B cell (primary cell): ENCODE data around the gene TLK1. TPM values are rescaled to one million over a fixed set of nuclear protein-coding genes. Genes with fewer than 3 reads are reported as not detected.

ENCODE experiments used
- ATAC-seq: fragments of 200-7000 bp; cut with Tn5 transposase; one replicate; pipeline ENCODE4 v1.10.0; 2021; ENCODE audit warnings: low read depth, mild to moderate bottlenecking, moderate number of reproducible peaks, moderate library complexity
- CTCF ChIA-PET: fragments of 350-600 bp; sonication (Branson Sonifier 250); formaldehyde crosslinking; loops from one replicate; lab custom pipeline; 2021; ENCODE audit warnings: antibody characterized with exemption, inconsistent platforms; lab: Charles Lee
- POLR2A ChIA-PET: fragments of 350-600 bp; sonication (Branson Sonifier 250); formaldehyde crosslinking; loops from one replicate; lab custom pipeline; 2021; ENCODE audit warnings: antibody characterized with exemption; lab: Charles Lee
- DNase-seq: peaks from one replicate; pipeline ENCODE4 v3.0.0; 2013
- H2AFZ ChIP-seq: 2 replicates; pipeline ENCODE4 v1.6.1; 2012; ENCODE audit warnings: mild to moderate bottlenecking, low read depth, low read length; ENCODE audit not compliant: insufficient read depth, poor library complexity, severe bottlenecking
- H3K27ac ChIP-seq, 2 donors: 1 replicate in 1 of 2; 2 replicates in 1 of 2; pipeline ENCODE4 v1.5.1; 2012 to 2013; ENCODE audit warnings: low read length in 2 of 2, mild to moderate bottlenecking in 2 of 2, moderate library complexity in 1 of 2
- H3K27me3 ChIP-seq, 4 experiments: fragments of 200-600 bp in 1 of 4; sonication (generic) in 1 of 4; replicated peaks in 1 of 4; 1 replicate in 2 of 4; 2 replicates in 2 of 4; pipeline versions ENCODE4 v1.6.1 to v1.7.0; 2013 to 2016; ENCODE audit warnings: low read length in 3 of 4, mild to moderate bottlenecking in 2 of 4, mixed read lengths in 1 of 4, moderate library complexity in 1 of 4; ENCODE audit not compliant: insufficient read depth in 4 of 4, control insufficient read depth in 3 of 4; ENCODE audit errors: control extremely low read depth in 1 of 4
- H3K36me3 ChIP-seq, 2 experiments: replicated peaks in 1 of 2; 1 replicate in 1 of 2; 2 replicates in 1 of 2; pipeline versions ENCODE4 v1.6.1 to v1.7.1; 2013; ENCODE audit warnings: low read length in 1 of 2; ENCODE audit not compliant: insufficient read depth in 2 of 2, control insufficient read depth in 1 of 2; ENCODE audit errors: control extremely low read depth in 1 of 2, extremely low read depth in 1 of 2
- H3K4me1 ChIP-seq, 2 donors: fragments of 200-600 bp in 1 of 2; sonication (generic) in 1 of 2; 1 replicate in 1 of 2; 2 replicates in 1 of 2; pipeline versions ENCODE4 v1.5.1 to v1.6.1; 2013 to 2017; ENCODE audit warnings: low read length in 2 of 2; ENCODE audit not compliant: control insufficient read depth in 2 of 2, insufficient read depth in 2 of 2
- H3K4me2 ChIP-seq: replicated peaks from 2 replicates; pipeline ENCODE3; 2012; ENCODE audit warnings: mild to moderate bottlenecking, low read depth, low read length; ENCODE audit not compliant: poor library complexity, severe bottlenecking
- H3K4me3 ChIP-seq, 5 experiments: fragments of 200-600 bp in 1 of 5; sonication (generic) in 1 of 5; 1 replicate in 3 of 5; 2 replicates in 2 of 5; pipeline versions ENCODE4 v1.5.1 to v1.7.0; 2011 to 2016; ENCODE audit warnings: low read length in 4 of 5, mild to moderate bottlenecking in 4 of 5, low read depth in 2 of 5, control low read depth in 1 of 5, moderate library complexity in 1 of 5; ENCODE audit not compliant: insufficient read depth in 1 of 5; ENCODE audit errors: control extremely low read depth in 1 of 5, extremely low read depth in 1 of 5
- H3K79me2 ChIP-seq: fragments of 200-600 bp; sonication (generic); one replicate; pipeline ENCODE4 v1.6.0; 2016; ENCODE audit warnings: low read length; ENCODE audit not compliant: control insufficient read depth, insufficient read depth
- H3K9ac ChIP-seq: fragments of 200-600 bp; sonication (generic); 2 replicates; pipeline ENCODE4 v1.6.1; 2017; ENCODE audit warnings: mild to moderate bottlenecking, low read length, moderate library complexity
- H3K9me3 ChIP-seq, 3 donors: one replicate each; pipeline versions ENCODE4 v1.6.1 to v1.7.1; 2013; ENCODE audit warnings: low read length in 2 of 3; ENCODE audit not compliant: control insufficient read depth in 2 of 3, insufficient read depth in 1 of 3; ENCODE audit errors: control extremely low read depth in 1 of 3
- H4K20me1 ChIP-seq: 2 replicates; pipeline ENCODE4 v1.6.0; 2012; ENCODE audit warnings: mild to moderate bottlenecking, low read length; ENCODE audit not compliant: insufficient read depth, control insufficient read depth, poor library complexity, severe bottlenecking
- H3K27ac Mint-ChIP-seq: one replicate; pipeline ENCODE4 v1.8.0; 2021; ENCODE audit warnings: mixed read lengths
- H3K27me3 Mint-ChIP-seq: one replicate; pipeline ENCODE4 v1.8.0; 2021; ENCODE audit warnings: mixed read lengths
- H3K4me1 Mint-ChIP-seq: one replicate; pipeline ENCODE4 v1.8.0; 2021; ENCODE audit warnings: mixed read lengths
- H3K4me3 Mint-ChIP-seq: one replicate; pipeline ENCODE4 v1.8.0; 2021; ENCODE audit warnings: mixed read lengths
- H3K9me3 Mint-ChIP-seq: one replicate; pipeline ENCODE4 v1.8.0; 2022; ENCODE audit warnings: mixed read lengths; ENCODE audit not compliant: insufficient read depth
- EZH2 ChIP-seq: IDR thresholded peaks from 2 replicates; pipeline ENCODE4 v1.6.1; 2012; ENCODE audit warnings: borderline replicate concordance, low read depth, mild to moderate bottlenecking, moderate library complexity, low read length; ENCODE audit not compliant: insufficient read depth, poor library complexity, severe bottlenecking
- WGBS: methylation state at CpG from one replicate; pipeline ENCODE4 v1.1.5; 2013; ENCODE audit warnings: missing lambda C conversion rate; ENCODE audit not compliant: insufficient coverage; 5-methylcytosine and 5-hydroxymethylcytosine counted together
- intact Hi-C: fragments of 100-400 bp; cut with micrococcal nuclease; formaldehyde crosslinking; loops from one replicate; pipeline ENCODE4 v1.10.0; 2022
- polyA plus RNA-seq: library from polyadenylated mRNA; depleted of rRNA; stranded (reverse); fragments of >200 nt; gene quantifications from 2 replicates; pipeline ENCODE4 v1.2.3, GENCODE V29; 2012
- total RNA-seq, 2 donors: library from RNA; stranded (reverse); fragments of 120-200 nt in 1 of 2; gene quantifications; 1 replicate in 1 of 2; 2 replicates in 1 of 2; pipeline versions ENCODE4 v1.2.3 to v1.2.4, GENCODE V29; 2013 to 2022
- TF ChIP-seq, protein P1 (sequence below): fragments of 200-600 bp; IDR thresholded peaks from one replicate; pipeline ENCODE4 v1.8.0; 2022; ENCODE audit warnings: antibody characterized with exemption, mild to moderate bottlenecking

TLK1 gene
- total and polyA plus RNA-seq, 2 donors (not counting 1 experiment from before 2014, with no cell fraction given) = 13.8 to 186 TPM

DNA sequence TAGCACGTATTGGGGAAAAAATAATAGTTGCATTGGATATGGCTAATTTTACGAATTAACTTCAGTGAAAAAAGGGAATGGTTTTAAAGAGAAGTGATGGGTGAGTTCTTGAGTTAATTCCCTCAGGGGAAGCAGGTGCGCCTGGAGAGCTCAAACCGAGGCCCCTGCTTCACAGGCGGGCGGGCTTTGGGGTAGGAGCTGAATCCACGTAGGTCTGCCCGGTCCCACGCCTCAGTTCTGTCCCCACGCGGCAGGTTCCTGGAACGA is 187.5 kb downstream of the TLK1 start:
- peak overlapping the region in 1 of 2 donors; percentile 61 for H3K27ac ChIP-seq
- POLR2A ChIA-PET = interaction anchor here (0.8 to 1.5 kb wide), 2 partner anchors 187 to 443 kb away, joined by 4 to 6 read pairs; partner anchors contain the start of gene TLK1
- intact Hi-C loops = loop anchor here (1.0 to 10.0 kb wide), 8 partner anchors 44 to 1492 kb away; partner anchors contain the start of genes DCAF17 and GORASP2

More for the DNA sequence above, 187.5 kb downstream of the TLK1 start:
- Histone ChIP-seq H2AFZ (peak overlapping the region; percentile 96), H3K9ac (peak overlapping the region; percentile 84), H3K79me2 (no peaks in the 10 kb centered on the region), H3K4me1 (peaks cover 11 to 12% of the 10 kb centered on the region in 2 donors), H3K4me3 (peak overlapping the region in 4 of 5 experiments; percentile 71 to 86 (median 82)), H3K4me2 (peak overlapping the region; percentile 98), H4K20me1 (no peaks in the 10 kb centered on the region), H3K9me3 (no peaks in the 10 kb centered on the region), H3K27me3 (no peaks in the 10 kb centered on the region), H3K36me3 (no peaks in the 10 kb centered on the region)
- Mint-ChIP-seq H3K27ac (no peak overlapping the region), H3K4me3 (peak overlapping the region; percentile 87), H3K4me1 (peaks cover 12% of the 10 kb centered on the region), H3K27me3 (no peaks in the 10 kb centered on the region), H3K9me3 (no peaks in the 10 kb centered on the region)
- DNase-seq (no peak), ATAC-seq (no peak)
- CTCF ChIA-PET = interaction anchor here (0.7 to 1.9 kb wide), 16 partner anchors 13 to 1154 kb away, joined by 3 to 42 read pairs (median 4); partner anchors contain the start of gene GORASP2
- no peak for TF ChIP-seq EZH2
- TF ChIP-seq, protein P1, sequence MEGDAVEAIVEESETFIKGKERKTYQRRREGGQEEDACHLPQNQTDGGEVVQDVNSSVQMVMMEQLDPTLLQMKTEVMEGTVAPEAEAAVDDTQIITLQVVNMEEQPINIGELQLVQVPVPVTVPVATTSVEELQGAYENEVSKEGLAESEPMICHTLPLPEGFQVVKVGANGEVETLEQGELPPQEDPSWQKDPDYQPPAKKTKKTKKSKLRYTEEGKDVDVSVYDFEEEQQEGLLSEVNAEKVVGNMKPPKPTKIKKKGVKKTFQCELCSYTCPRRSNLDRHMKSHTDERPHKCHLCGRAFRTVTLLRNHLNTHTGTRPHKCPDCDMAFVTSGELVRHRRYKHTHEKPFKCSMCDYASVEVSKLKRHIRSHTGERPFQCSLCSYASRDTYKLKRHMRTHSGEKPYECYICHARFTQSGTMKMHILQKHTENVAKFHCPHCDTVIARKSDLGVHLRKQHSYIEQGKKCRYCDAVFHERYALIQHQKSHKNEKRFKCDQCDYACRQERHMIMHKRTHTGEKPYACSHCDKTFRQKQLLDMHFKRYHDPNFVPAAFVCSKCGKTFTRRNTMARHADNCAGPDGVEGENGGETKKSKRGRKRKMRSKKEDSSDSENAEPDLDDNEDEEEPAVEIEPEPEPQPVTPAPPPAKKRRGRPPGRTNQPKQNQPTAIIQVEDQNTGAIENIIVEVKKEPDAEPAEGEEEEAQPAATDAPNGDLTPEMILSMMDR = no peak
- WGBS = under 1% methylated on average over 11 of the region's 12 CpGs
